Upper lobe of left lung (tissue), 6 donors: ENCODE measurements around the gene TMEM40. TPM values are rescaled to one million over a fixed set of nuclear protein-coding genes. Genes with fewer than 3 reads are reported as not detected.

Experiments
- ATAC-seq, 2 donors: fragments of 200-7000 bp; cut with Tn5 transposase; one replicate each; pipeline ENCODE4 v1.9.1; 2022; ENCODE audit warnings: mild to moderate bottlenecking in 2 of 2, moderate library complexity in 2 of 2; ENCODE audit not compliant: low FRiP score in 2 of 2
- DNase-seq, 2 donors: peaks; one replicate each; pipeline ENCODE4 v3.0.0-alpha.2; 2019 to 2020
- H3K27ac ChIP-seq, 4 donors: fragments of 200-600 bp; sonication (generic); one replicate each; pipeline ENCODE4 v1.5.1; 2016 to 2019
- H3K27me3 ChIP-seq, 4 donors: fragments of 200-600 bp; sonication (generic); one replicate each; pipeline ENCODE4 v1.5.1; 2017 to 2019
- H3K36me3 ChIP-seq, 4 donors: fragments of 200-600 bp; sonication (generic); one replicate each; pipeline ENCODE4 v1.5.1; 2016 to 2019
- H3K4me1 ChIP-seq, 4 donors: fragments of 200-600 bp; sonication (generic); one replicate each; pipeline ENCODE4 v1.5.1; 2018 to 2019
- H3K4me3 ChIP-seq, 4 donors: fragments of 200-600 bp; sonication (generic); one replicate each; pipeline ENCODE4 v1.5.1; 2017 to 2019; ENCODE audit warnings: mild to moderate bottlenecking in 2 of 4, moderate library complexity in 1 of 4
- H3K9me3 ChIP-seq, 4 donors: fragments of 200-600 bp; sonication (generic); one replicate each; pipeline ENCODE4 v1.5.1; 2018 to 2019
- EP300 ChIP-seq, 4 donors: sonication (generic); formaldehyde crosslinking; IDR thresholded peaks; one replicate each; pipeline ENCODE4 v1.5.1; 2017; ENCODE audit warnings: antibody characterized with exemption in 4 of 4, control low read depth in 2 of 4
- POLR2A ChIP-seq, 4 donors: fragments of 450-650 bp; IDR thresholded peaks; one replicate each; pipeline ENCODE4 v1.5.1; 2016 to 2017; ENCODE audit warnings: antibody characterized with exemption in 4 of 4, mild to moderate bottlenecking in 2 of 4
- POLR2AphosphoS5 ChIP-seq, 2 donors: sonication (generic); formaldehyde crosslinking; IDR thresholded peaks; one replicate each; pipeline ENCODE4 v1.5.1; 2017; ENCODE audit warnings: antibody characterized with exemption in 2 of 2
- WGBS, 2 donors: methylation state at CpG; one replicate each; pipeline ENCODE4 v1.1.5; 2017 to 2018; 5-methylcytosine and 5-hydroxymethylcytosine counted together
- total RNA-seq, 6 donors: library from RNA; depleted of rRNA in 4 of 6; stranded (reverse); fragments of >200 nt in 4 of 6; gene quantifications; one replicate each; pipeline versions ENCODE4 v1.1.0 to v1.2.1, GENCODE V29; 2016 to 2021
- TF ChIP-seq, protein P1 (sequence below), 6 experiments: fragments of 450-650 bp in 4 of 6; fragments of 200-600 bp in 2 of 6; sonication (generic) in 2 of 6; IDR thresholded peaks; one replicate each; pipeline ENCODE4 v1.5.1; 2016 to 2019; ENCODE audit warnings: antibody characterized with exemption in 6 of 6
- donor health status: DM: no; HTN: no; CAD: no; lungs with moderate emphysema.
- donor health status: DM: no; HTN: yes; CAD: no; lungs with severe emphysema.

Gene TMEM40
- total RNA-seq, 6 donors from 2014 or later, result 0.30 to 5.3 (median 1.1) TPM

GRCh38 chr3:12803371-12803770 lies 44.3 kb upstream of the TMEM40 start:
- DNase-seq, result no peak
- Histone ChIP-seq H3K36me3 (peaks cover 0 to 17% (median 1%) of the 10 kb centered on the region in 4 donors), H3K27me3 (no peaks in the 10 kb centered on the region), H3K9me3 (no peaks in the 10 kb centered on the region), H3K4me1 (no peaks in the 10 kb centered on the region), H3K27ac (no peak overlapping the region), H3K4me3 (no peak overlapping the region)
- 92% methylated on average over 12 of the region's 12 CpGs for WGBS, 2 donors
- TF ChIP-seq, protein P1, sequence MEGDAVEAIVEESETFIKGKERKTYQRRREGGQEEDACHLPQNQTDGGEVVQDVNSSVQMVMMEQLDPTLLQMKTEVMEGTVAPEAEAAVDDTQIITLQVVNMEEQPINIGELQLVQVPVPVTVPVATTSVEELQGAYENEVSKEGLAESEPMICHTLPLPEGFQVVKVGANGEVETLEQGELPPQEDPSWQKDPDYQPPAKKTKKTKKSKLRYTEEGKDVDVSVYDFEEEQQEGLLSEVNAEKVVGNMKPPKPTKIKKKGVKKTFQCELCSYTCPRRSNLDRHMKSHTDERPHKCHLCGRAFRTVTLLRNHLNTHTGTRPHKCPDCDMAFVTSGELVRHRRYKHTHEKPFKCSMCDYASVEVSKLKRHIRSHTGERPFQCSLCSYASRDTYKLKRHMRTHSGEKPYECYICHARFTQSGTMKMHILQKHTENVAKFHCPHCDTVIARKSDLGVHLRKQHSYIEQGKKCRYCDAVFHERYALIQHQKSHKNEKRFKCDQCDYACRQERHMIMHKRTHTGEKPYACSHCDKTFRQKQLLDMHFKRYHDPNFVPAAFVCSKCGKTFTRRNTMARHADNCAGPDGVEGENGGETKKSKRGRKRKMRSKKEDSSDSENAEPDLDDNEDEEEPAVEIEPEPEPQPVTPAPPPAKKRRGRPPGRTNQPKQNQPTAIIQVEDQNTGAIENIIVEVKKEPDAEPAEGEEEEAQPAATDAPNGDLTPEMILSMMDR (IDR thresholded peaks at IDR 0.05), result no peak
- TF ChIP-seq EP300 (IDR thresholded peaks at IDR 0.05), result no peak
- no peak for TF ChIP-seq POLR2A (IDR thresholded peaks at IDR 0.05)
- TF ChIP-seq POLR2AphosphoS5 (IDR thresholded peaks at IDR 0.05), result no peak
- no peak for ATAC-seq

- Histone ChIP-seq H3K4me3 (no peak overlapping the region), H3K36me3 (peaks cover 0 to 12% (median 1%) of the 10 kb centered on the region in 4 donors), H3K4me1 (peaks cover 2 to 17% (median 7%) of the 10 kb centered on the region in 4 donors), H3K9me3 (no peaks in the 10 kb centered on the region), H3K27ac (no peak overlapping the region), H3K27me3 (peaks cover 0 to 2% (median 0%) of the 10 kb centered on the region in 4 donors)
- WGBS, 2 donors, result 83 to 94% methylated on average over 6 to 7 of the region's 7 CpGs
- TF ChIP-seq, protein P1 (IDR thresholded peaks at IDR 0.05), result no peak
- TF ChIP-seq POLR2A (IDR thresholded peaks at IDR 0.05) (no peak), POLR2AphosphoS5 (IDR thresholded peaks at IDR 0.05) (no peak), EP300 (IDR thresholded peaks at IDR 0.05) (no peak)
- ATAC-seq, result no peak
- no peak for DNase-seq
These were observed 40.7 kb upstream of the TMEM40 start for GRCh38 chr3:12799525-12800440.

GRCh38 chr3:12798559-12799179 lies 39.6 kb upstream of the TMEM40 start:
- TF ChIP-seq EP300 (IDR thresholded peaks at IDR 0.05) (no peak), POLR2A (IDR thresholded peaks at IDR 0.05) (no peak), POLR2AphosphoS5 (IDR thresholded peaks at IDR 0.05) (no peak)
- TF ChIP-seq, protein P1 (IDR thresholded peaks at IDR 0.05), result no peak
- DNase-seq (no peak), ATAC-seq (no peak)
- H3K27me3 ChIP-seq, result peaks cover 0 to 2% (median 0%) of the 10 kb centered on the region in 4 donors
- 68 to 79% methylated on average over 10 to 11 of the region's 12 CpGs for WGBS, 2 donors
- peak overlapping the region in 2 of 4 donors; percentile 73 to 87 for H3K27ac ChIP-seq
- H3K4me3 ChIP-seq, result no peak overlapping the region
- H3K36me3 ChIP-seq, result peaks cover 0 to 3% (median 1%) of the 10 kb centered on the region in 4 donors
- H3K4me1 ChIP-seq, result peaks cover 2 to 17% (median 7%) of the 10 kb centered on the region in 4 donors
- H3K9me3 ChIP-seq, result no peaks in the 10 kb centered on the region

- 67 to 72% methylated on average over 7 to 8 of the region's 8 CpGs for WGBS, 2 donors
- ATAC-seq (no peak), DNase-seq (no peak)
- H3K4me3 ChIP-seq, result no peak overlapping the region
- H3K36me3 ChIP-seq, result no peaks in the 10 kb centered on the region
- peaks cover 0 to 2% (median 0%) of the 10 kb centered on the region in 4 donors for H3K27me3 ChIP-seq
- TF ChIP-seq EP300 (IDR thresholded peaks at IDR 0.05) (no peak), POLR2AphosphoS5 (IDR thresholded peaks at IDR 0.05) (no peak), POLR2A (IDR thresholded peaks at IDR 0.05) (no peak)
- TF ChIP-seq, protein P1 (IDR thresholded peaks at IDR 0.05), result no peak
- H3K27ac ChIP-seq, result peak overlapping the region in 2 of 4 donors; percentile 73 to 87
- H3K9me3 ChIP-seq, result no peaks in the 10 kb centered on the region
- H3K4me1 ChIP-seq, result peaks cover 2 to 17% (median 7%) of the 10 kb centered on the region in 4 donors
These were observed 39.0 kb upstream of the TMEM40 start for GRCh38 chr3:12797892-12798558.
